ENCODE results near the gene PSMC2.

The PSMC2 gene

DNA sequence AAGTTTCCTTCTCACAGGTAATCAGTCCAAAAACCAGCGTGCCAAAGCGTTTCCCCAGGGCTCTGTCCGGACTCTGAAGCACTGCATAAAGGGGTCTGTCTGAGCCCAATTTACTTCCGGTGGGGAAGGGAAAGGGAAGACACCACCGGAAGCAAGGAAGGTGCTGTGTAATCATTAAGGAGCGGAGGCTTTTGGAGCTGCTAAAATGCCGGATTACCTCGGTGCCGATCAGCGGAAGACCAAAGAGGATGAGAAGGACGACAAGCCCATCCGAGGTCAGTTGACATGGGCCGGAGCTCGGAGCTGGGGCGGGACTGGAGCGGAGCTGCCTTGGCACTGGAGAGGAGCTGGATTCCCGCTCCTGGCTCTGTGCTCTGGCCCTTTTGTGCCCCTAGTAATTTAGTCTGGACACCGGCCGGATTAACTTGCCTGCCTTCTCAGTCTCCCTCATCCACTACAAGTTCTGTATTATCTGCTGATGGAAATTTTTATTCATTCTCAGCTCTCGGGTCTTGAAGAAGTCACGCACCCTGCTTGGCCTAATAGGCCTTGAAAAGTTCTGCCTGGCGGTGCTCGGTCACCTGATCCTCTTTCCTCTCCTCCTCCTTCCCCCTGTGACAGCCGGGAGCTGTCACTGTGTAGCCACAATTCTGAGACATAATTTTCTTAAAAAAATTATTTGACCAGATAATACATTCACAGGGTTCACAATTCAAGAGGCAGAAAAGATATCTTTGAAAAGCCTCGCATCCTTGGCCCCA is at the start of gene PSMC2:
Gene PSMC2 (plus strand): TSS at position 137 of the 761 bp plus-strand sequence. CDS start 69 bp downstream, at position 206.
- H3K36me3 Mint-ChIP-seq, result peaks cover 28 to 34% of the 10 kb centered on the region in 2 donors
- H3K9me3 Mint-ChIP-seq, result no peaks in the 10 kb centered on the region
- DNase-seq (peak; percentile 84), ATAC-seq (replicated peaks) (peak; percentile 78 to 81)
- peak within 1 kb of the TSS; percentile 97 for H3K27ac Mint-ChIP-seq
- peaks cover 19 to 49% of the 10 kb centered on the region in 2 donors for H3K4me1 Mint-ChIP-seq
- no peaks in the 10 kb centered on the region for H3K27me3 Mint-ChIP-seq
- H3K4me3 Mint-ChIP-seq, result peak within 1 kb of the TSS; percentile 97 to 98

- DNase-seq (no peak), ATAC-seq (replicated peaks) (no peak)
- H3K27me3 Mint-ChIP-seq, result peaks cover 0 to 6% of the 10 kb centered on the region in 2 donors
- peak overlapping the region; percentile 81 to 87 for H3K4me3 Mint-ChIP-seq
- H3K4me1 Mint-ChIP-seq, result peaks cover 16 to 31% of the 10 kb centered on the region in 2 donors
- H3K27ac Mint-ChIP-seq, result peak overlapping the region; percentile 97
- no peaks in the 10 kb centered on the region for H3K9me3 Mint-ChIP-seq
- H3K36me3 Mint-ChIP-seq, result peaks cover 3 to 13% of the 10 kb centered on the region in 2 donors
These were observed 49.6 kb upstream of the PSMC2 start for GRCh38 chr7:103297837-103298179.

DNA sequence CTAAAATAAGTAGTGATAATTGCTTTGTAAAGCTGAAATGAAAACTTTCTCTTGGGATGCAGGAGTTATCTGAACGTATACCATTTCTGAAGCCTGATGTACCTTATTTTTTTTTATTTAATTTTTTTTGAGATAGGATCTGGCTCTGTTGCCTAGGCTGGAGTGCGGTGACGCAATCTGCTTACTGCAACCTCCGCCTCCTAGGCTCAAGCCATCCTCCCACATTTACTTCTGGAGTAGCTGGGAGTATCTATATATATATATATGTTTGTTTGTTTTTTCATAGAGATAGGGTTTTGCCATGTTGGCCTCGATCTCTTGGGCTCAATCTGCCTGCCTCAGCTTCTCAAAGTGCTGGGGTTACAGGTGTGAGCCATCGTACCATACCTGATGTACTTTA is 47.8 kb upstream of the PSMC2 start:
- no peaks in the 10 kb centered on the region for H3K9me3 Mint-ChIP-seq
- DNase-seq, result no peak
- no peak overlapping the region for H3K27ac Mint-ChIP-seq
- no peaks in the 10 kb centered on the region for H3K27me3 Mint-ChIP-seq
- H3K36me3 Mint-ChIP-seq, result peaks cover 9 to 21% of the 10 kb centered on the region in 2 donors
- H3K4me3 Mint-ChIP-seq, result no peak overlapping the region
- peaks cover 18 to 31% of the 10 kb centered on the region in 2 donors for H3K4me1 Mint-ChIP-seq
- ATAC-seq (replicated peaks), result no peak

DNA sequence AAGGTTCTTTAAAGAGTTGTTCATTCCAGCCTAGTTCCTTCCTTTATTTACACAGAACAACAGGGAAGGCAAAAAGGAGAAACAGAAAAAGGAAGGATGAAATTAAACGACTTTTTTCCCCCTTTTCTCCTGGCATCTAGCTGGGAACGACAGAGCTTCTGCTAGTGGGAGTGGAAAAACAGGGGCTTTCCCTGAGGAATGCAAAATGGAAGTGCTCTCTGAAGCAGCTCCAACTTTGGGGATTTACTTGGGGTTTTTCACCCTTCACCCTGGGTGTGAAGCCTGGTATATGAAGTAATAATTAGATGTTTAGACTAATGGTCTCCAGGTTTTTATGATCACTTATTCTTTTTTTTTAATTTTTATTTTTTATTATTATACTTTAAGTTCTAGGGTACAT is 46.0 kb upstream of the PSMC2 start:
- Mint-ChIP-seq H3K36me3 (peaks cover 14 to 21% of the 10 kb centered on the region in 2 donors), H3K27me3 (no peaks in the 10 kb centered on the region), H3K27ac (peak overlapping the region; percentile 76), H3K4me1 (peaks cover 16 to 24% of the 10 kb centered on the region in 2 donors), H3K9me3 (no peaks in the 10 kb centered on the region), H3K4me3 (no peak overlapping the region)
- ATAC-seq (replicated peaks) (no peak), DNase-seq (no peak)

DNA sequence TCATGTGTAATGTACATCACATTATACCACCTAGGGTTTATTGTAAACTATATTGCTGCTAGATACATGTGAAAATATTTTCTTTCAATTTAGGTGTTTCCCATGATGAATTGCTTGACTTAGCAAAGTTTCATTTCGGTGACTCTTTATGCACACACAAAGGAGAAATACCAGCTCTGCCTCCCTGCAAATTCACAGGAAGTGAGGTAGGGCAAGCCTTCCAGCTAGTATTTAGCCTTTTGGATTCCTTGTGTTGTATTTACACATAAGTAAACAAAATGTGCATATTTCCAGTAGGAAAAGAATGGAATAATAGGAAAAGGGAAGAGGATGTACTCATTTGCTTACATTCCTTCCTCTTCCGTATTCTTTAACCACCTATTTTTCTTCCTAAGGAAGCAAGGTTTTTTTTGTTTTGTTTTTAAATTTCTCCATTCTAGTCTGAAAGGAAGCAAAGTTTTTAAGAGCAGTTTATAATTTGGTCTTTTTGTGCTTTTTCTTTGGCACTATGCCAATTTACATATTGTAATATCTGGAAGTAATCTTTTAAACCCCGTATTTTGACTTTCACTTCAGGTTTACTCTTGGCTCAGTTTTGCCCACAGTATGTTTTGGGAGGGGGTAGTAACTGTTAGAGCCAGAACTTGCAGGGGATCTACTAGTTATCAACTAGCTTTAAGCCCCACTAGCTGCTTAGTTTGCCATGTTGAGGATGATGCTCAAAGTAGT is 39.8 kb upstream of the PSMC2 start:
- DNase-seq, result no peak
- Mint-ChIP-seq H3K27me3 (no peaks in the 10 kb centered on the region), H3K36me3 (peaks cover 20 to 26% of the 10 kb centered on the region in 2 donors), H3K27ac (peak overlapping the region; percentile 51), H3K4me1 (peaks cover 3 to 9% of the 10 kb centered on the region in 2 donors), H3K9me3 (no peaks in the 10 kb centered on the region), H3K4me3 (no peak overlapping the region)
- no peak for ATAC-seq (replicated peaks)

GRCh38 chr7:103314852-103315251 is 32.6 kb upstream of the PSMC2 start:
- H3K4me1 Mint-ChIP-seq, result peaks cover 13 to 17% of the 10 kb centered on the region in 2 donors
- no peaks in the 10 kb centered on the region for H3K27me3 Mint-ChIP-seq
- H3K9me3 Mint-ChIP-seq, result no peaks in the 10 kb centered on the region
- H3K4me3 Mint-ChIP-seq, result no peak overlapping the region
- ATAC-seq (replicated peaks) (peak in 1 of 2 donors; percentile 19), DNase-seq (no peak)
- H3K27ac Mint-ChIP-seq, result peak overlapping the region; percentile 17
- peaks cover 26 to 49% of the 10 kb centered on the region in 2 donors for H3K36me3 Mint-ChIP-seq

DNA sequence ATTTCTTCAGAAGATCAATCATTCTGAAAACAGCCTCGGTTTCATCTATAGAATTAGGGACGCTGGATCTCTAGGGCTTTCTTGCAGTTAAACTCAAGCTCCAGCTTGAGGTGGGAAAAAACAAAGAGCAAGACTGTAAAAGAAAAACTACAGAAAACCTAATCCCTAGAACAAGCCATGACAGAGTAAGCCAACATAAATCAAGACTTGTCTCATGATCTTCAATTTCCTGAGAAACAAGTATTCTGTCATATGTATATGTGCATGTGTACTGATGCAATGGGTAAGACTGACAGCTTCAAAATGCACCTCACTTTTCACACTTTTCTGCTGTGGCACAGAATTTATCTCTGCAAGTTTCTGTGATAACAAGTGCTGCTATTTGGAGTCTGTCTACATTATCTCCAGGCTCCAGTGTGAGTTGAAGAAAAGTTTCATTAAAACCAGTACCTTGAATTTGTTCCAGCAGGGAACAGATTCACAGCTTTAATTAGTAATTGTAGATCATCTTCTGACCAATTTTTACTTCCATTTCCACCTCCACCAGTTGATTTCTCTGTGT is 31.0 kb upstream of the PSMC2 start:
- peak overlapping the region; percentile 66 for H3K27ac Mint-ChIP-seq
- peaks cover 13 to 17% of the 10 kb centered on the region in 2 donors for H3K4me1 Mint-ChIP-seq
- no peaks in the 10 kb centered on the region for H3K9me3 Mint-ChIP-seq
- no peak overlapping the region for H3K4me3 Mint-ChIP-seq
- H3K27me3 Mint-ChIP-seq, result no peaks in the 10 kb centered on the region
- DNase-seq (no peak), ATAC-seq (replicated peaks) (no peak)
- H3K36me3 Mint-ChIP-seq, result peaks cover 28 to 49% of the 10 kb centered on the region in 2 donors

DNA sequence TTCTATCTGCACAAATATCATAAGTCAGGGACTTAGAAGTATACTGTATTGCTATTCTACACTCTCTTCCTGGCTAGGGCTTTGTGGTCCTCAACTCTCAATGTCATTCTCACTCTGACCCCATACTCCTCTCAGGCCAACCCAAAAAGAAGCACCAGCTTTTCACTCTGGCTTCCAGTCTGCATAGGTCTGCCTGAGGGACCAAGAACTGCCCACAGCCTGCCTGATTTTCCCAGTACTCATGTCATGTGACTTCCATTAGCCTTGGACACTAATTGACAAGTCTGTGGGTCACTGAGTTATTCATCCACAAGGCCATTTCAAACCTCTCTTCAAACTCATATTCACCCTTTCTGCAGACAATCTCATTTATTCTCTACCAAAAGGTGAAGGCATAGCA is 30.4 kb upstream of the PSMC2 start:
- peak overlapping the region; percentile 66 for H3K27ac Mint-ChIP-seq
- ATAC-seq (replicated peaks) (no peak), DNase-seq (no peak)
- no peak overlapping the region for H3K4me3 Mint-ChIP-seq
- H3K4me1 Mint-ChIP-seq, result peaks cover 13 to 17% of the 10 kb centered on the region in 2 donors
- H3K27me3 Mint-ChIP-seq, result no peaks in the 10 kb centered on the region
- no peaks in the 10 kb centered on the region for H3K9me3 Mint-ChIP-seq
- H3K36me3 Mint-ChIP-seq, result peaks cover 28 to 52% of the 10 kb centered on the region in 2 donors

DNA sequence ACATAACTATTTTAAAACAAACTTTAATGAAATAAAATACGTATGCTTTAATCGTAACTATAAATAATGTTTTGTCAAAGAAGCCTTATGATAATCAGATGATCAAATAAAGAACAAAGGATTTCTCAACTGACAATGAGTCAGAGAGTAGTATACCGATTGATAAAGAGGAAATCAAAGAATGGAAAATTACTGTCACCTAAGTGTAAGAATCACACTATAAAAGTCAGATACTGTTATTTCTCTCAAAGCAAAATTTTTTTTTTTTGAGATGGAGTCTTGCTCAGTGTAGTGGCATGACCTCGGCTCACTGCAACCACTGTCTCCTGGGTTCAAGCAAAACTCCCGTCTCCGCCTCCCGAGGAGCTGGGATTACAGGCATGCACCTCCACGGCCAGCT is 21.7 kb upstream of the PSMC2 start:
- no peaks in the 10 kb centered on the region for H3K27me3 Mint-ChIP-seq
- H3K4me1 Mint-ChIP-seq, result peaks cover 0 to 7% of the 10 kb centered on the region in 2 donors
- DNase-seq, result no peak
- peaks cover 21 to 44% of the 10 kb centered on the region in 2 donors for H3K36me3 Mint-ChIP-seq
- no peak overlapping the region for H3K4me3 Mint-ChIP-seq
- ATAC-seq (replicated peaks), result no peak
- H3K27ac Mint-ChIP-seq, result no peak overlapping the region
- no peaks in the 10 kb centered on the region for H3K9me3 Mint-ChIP-seq

- no peak overlapping the region for H3K27ac Mint-ChIP-seq
- H3K4me3 Mint-ChIP-seq, result no peak overlapping the region
- DNase-seq, result no peak
- peaks cover 20 to 29% of the 10 kb centered on the region in 2 donors for H3K4me1 Mint-ChIP-seq
- no peaks in the 10 kb centered on the region for H3K27me3 Mint-ChIP-seq
- peaks cover 39 to 51% of the 10 kb centered on the region in 2 donors for H3K36me3 Mint-ChIP-seq
- no peak for ATAC-seq (replicated peaks)
- no peaks in the 10 kb centered on the region for H3K9me3 Mint-ChIP-seq
These were observed 10.7 kb upstream of the PSMC2 start for GRCh38 chr7:103336761-103337160.

DNA sequence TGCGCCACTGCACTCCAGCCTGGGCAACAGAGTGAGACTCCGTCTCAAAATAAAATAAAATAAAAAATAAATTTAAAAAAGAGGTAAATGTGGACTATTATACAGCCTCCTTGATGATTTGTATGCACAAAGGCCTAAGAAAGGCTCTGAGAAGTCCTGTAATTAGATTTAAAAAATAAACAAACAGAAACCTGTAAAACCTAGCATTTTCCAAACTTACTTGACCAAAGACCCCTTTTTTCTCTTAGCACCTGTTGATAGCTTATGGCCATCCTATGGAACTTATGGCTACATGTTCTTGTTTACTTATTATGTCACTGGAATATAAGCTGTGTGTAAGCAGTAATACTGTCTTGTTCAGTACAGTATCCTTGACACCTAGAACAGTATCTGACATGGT is 8.6 kb upstream of the PSMC2 start:
- Mint-ChIP-seq H3K4me3 (no peak overlapping the region), H3K36me3 (peaks cover 32 to 45% of the 10 kb centered on the region in 2 donors), H3K27me3 (no peaks in the 10 kb centered on the region), H3K9me3 (no peaks in the 10 kb centered on the region), H3K27ac (no peak overlapping the region), H3K4me1 (peaks cover 21 to 30% of the 10 kb centered on the region in 2 donors)
- ATAC-seq (replicated peaks) (no peak), DNase-seq (no peak)

GRCh38 chr7:103341466-103341865 is 6.0 kb upstream of the PSMC2 start:
- Mint-ChIP-seq H3K36me3 (peaks cover 33 to 48% of the 10 kb centered on the region in 2 donors), H3K9me3 (no peaks in the 10 kb centered on the region), H3K27me3 (no peaks in the 10 kb centered on the region), H3K27ac (no peak overlapping the region), H3K4me3 (peak overlapping the region; percentile 14 to 21), H3K4me1 (peaks cover 21 to 39% of the 10 kb centered on the region in 2 donors)
- ATAC-seq (replicated peaks) (no peak), DNase-seq (no peak)

- peak overlapping the region; percentile 99 for H3K27ac Mint-ChIP-seq
- peaks cover 31 to 39% of the 10 kb centered on the region in 2 donors for H3K36me3 Mint-ChIP-seq
These were observed 4.1 kb upstream of the PSMC2 start for GRCh38 chr7:103343332-103343731.

GRCh38 chr7:103343758-103344452 is 3.5 kb upstream of the PSMC2 start:
- peak; percentile 2 for DNase-seq
- peaks cover 19 to 48% of the 10 kb centered on the region in 2 donors for H3K4me1 Mint-ChIP-seq
- H3K27me3 Mint-ChIP-seq, result no peaks in the 10 kb centered on the region
- ATAC-seq (replicated peaks), result peak; percentile 22 to 30
- H3K27ac Mint-ChIP-seq, result peak overlapping the region; percentile 99
- no peaks in the 10 kb centered on the region for H3K9me3 Mint-ChIP-seq
- H3K36me3 Mint-ChIP-seq, result peaks cover 32 to 40% of the 10 kb centered on the region in 2 donors
- H3K4me3 Mint-ChIP-seq, result peak overlapping the region; percentile 99

More at GRCh38 chr7:103343332-103343731, 4.1 kb upstream of the PSMC2 start:
- Mint-ChIP-seq H3K4me1 (peaks cover 19 to 42% of the 10 kb centered on the region in 2 donors), H3K4me3 (peak overlapping the region; percentile 99), H3K9me3 (no peaks in the 10 kb centered on the region), H3K27me3 (no peaks in the 10 kb centered on the region)
- DNase-seq (no peak), ATAC-seq (replicated peaks) (peak; percentile 4 to 16)
